GM21737 (cell line): ENCODE measurements around the gene RBM24.

ENCODE experiments used
- ATAC-seq: cut with Tn5 transposase; IDR thresholded peaks from one replicate; pipeline ENCODE4 v1.9.1; 2021; ENCODE audit warnings: mild to moderate bottlenecking, moderate library complexity; ENCODE audit not compliant: unreplicated experiment

The RBM24 gene

GRCh38 chr6:17341117-17341805, 60.1 kb downstream of the RBM24 start:
- ATAC-seq = no peak

- ATAC-seq = no peak
Measured at GRCh38 chr6:17341891-17342290, 60.7 kb downstream of the RBM24 start.

- ATAC-seq = no peak
Measured at GRCh38 chr6:17343215-17343614, 62.1 kb downstream of the RBM24 start.
